HG03103 (cell line): ENCODE data around the gene PPARA.

Experiments
- ATAC-seq: cut with Tn5 transposase; IDR thresholded peaks from one replicate; pipeline ENCODE4 v1.9.1; 2021; ENCODE audit warnings: low read depth; ENCODE audit not compliant: unreplicated experiment

The PPARA gene

GRCh38 chr22:46162771-46163556, 12.6 kb downstream of the PPARA start:
- ATAC-seq, result no peak

GRCh38 chr22:46163557-46163888, 13.2 kb downstream of the PPARA start:
- no peak for ATAC-seq

- no peak for ATAC-seq
Observed at GRCh38 chr22:46165977-46166376, 15.7 kb downstream of the PPARA start.

- ATAC-seq, result no peak
Observed at GRCh38 chr22:46169628-46170027, 19.3 kb downstream of the PPARA start.

- ATAC-seq, result no peak
Observed at GRCh38 chr22:46171940-46172339, 21.6 kb downstream of the PPARA start.

GRCh38 chr22:46172522-46173110, 22.3 kb downstream of the PPARA start:
- no peak for ATAC-seq

- ATAC-seq, result no peak
Observed at GRCh38 chr22:46173152-46173551, 22.8 kb downstream of the PPARA start.

GRCh38 chr22:46175631-46176030, 25.3 kb downstream of the PPARA start:
- no peak for ATAC-seq

- no peak for ATAC-seq
Observed at GRCh38 chr22:46176508-46177003, 26.2 kb downstream of the PPARA start.

- no peak for ATAC-seq
Observed at GRCh38 chr22:46178755-46179505, 28.6 kb downstream of the PPARA start.

GRCh38 chr22:46179748-46180147, 29.4 kb downstream of the PPARA start:
- ATAC-seq, result no peak

- ATAC-seq, result no peak
Observed at GRCh38 chr22:46180370-46181137, 30.2 kb downstream of the PPARA start.

GRCh38 chr22:46183733-46184132, 33.4 kb downstream of the PPARA start:
- ATAC-seq, result no peak

GRCh38 chr22:46185283-46185682, 35.0 kb downstream of the PPARA start:
- no peak for ATAC-seq

- no peak for ATAC-seq
Observed at GRCh38 chr22:46187862-46188261, 37.5 kb downstream of the PPARA start.

- no peak for ATAC-seq
Observed at GRCh38 chr22:46192210-46192993, 42.1 kb downstream of the PPARA start.

GRCh38 chr22:46193898-46194310, 43.6 kb downstream of the PPARA start:
- ATAC-seq, result no peak

GRCh38 chr22:46195487-46196165, 45.3 kb downstream of the PPARA start:
- no peak for ATAC-seq

- no peak for ATAC-seq
Observed at GRCh38 chr22:46196278-46196677, 46.0 kb downstream of the PPARA start.
